ENCODE measurements around the gene PNPLA3. TPM values are rescaled to one million over a fixed set of nuclear protein-coding genes. Genes with fewer than 3 reads are reported as not detected.

Gene PNPLA3
- total and polyA plus RNA-seq, 9 of the 15 experiments (the other 6 are each of a cell fraction or from before 2014, with no cell fraction given), result 0.20 to 0.48 (median 0.38) TPM; not detected in 6

GRCh38 chr22:43955040-43955882 lies 31.7 kb downstream of the PNPLA3 start, which contains the start of gene SAMM50 (continued):
- no peak for TF ChIP-seq ZFP36 (IDR thresholded peaks at IDR 0.05; ENCODE audit: low read depth, low read length, partially characterized antibody)
- TF ChIP-seq CEBPB (tag; IDR thresholded peaks at IDR 0.05), result peak; percentile 39; the same call in 1 of the 2 replicates
- no peak for TF ChIP-seq MLLT1 (IDR thresholded peaks at IDR 0.05)
- peak; percentile 84 for TF ChIP-seq CXXC5 (CRISPR knock-in tag; IDR thresholded peaks at IDR 0.05)
- no peak for TF ChIP-seq ZNF655 (CRISPR knock-in tag; IDR thresholded peaks at IDR 0.05)
- no peak for TF ChIP-seq STAG1 (CRISPR knock-in tag; IDR thresholded peaks at IDR 0.05; ENCODE audit: borderline replicate concordance)
- TF ChIP-seq PHB2 (IDR thresholded peaks at IDR 0.05; ENCODE audit: low read depth), result no peak
- TF ChIP-seq GTF2E2 (tag; IDR thresholded peaks at IDR 0.05), result no peak
- 0 out of 2 replicates have a peak, but pooled peaks have one; percentile 13 for TF ChIP-seq CREB1 (IDR thresholded peaks at IDR 0.05)
- TF ChIP-seq CREB1 (CRISPR knock-in tag; IDR thresholded peaks at IDR 0.05), result no peak; the same call in 1 of the 2 replicates
- peak; percentile 94 for TF ChIP-seq RBFOX2 (IDR thresholded peaks at IDR 0.05; ENCODE audit: low read depth, low read length)
- TF ChIP-seq DMBX1 (CRISPR knock-in tag; IDR thresholded peaks at IDR 0.05; ENCODE audit: borderline replicate concordance), result no peak
- TF ChIP-seq NONO (IDR thresholded peaks at IDR 0.05; ENCODE audit: low read depth in 2 of 2, low read length in 1 of 2), result no peak; a peak in 1 of 4 replicates
- TF ChIP-seq POLR2H (tag; IDR thresholded peaks at IDR 0.05; ENCODE audit: low read depth), result no peak
- TF ChIP-seq ZNF318 (IDR thresholded peaks at IDR 0.05; ENCODE audit: borderline replicate concordance in 1 of 2, low read depth in 1 of 2), result no peak

Data from K562 (cell line).